GM19035 (cell line): ENCODE measurements around the gene OR2B2.
A peak's percentile ranks its signal among the peaks of the same experiment; 100 is the strongest.

Source experiments
- ATAC-seq: cut with Tn5 transposase; IDR thresholded peaks from one replicate; pipeline ENCODE4 v1.9.1; 2021; ENCODE audit not compliant: unreplicated experiment

The OR2B2 gene

GRCh38 chr6:27867945-27868300 is 44.3 kb downstream of the OR2B2 start:
- no peak for ATAC-seq

- ATAC-seq, result peak; percentile 23
Observed at GRCh38 chr6:27867051-27867944, 44.9 kb downstream of the OR2B2 start.

GRCh38 chr6:27866357-27867050 is 45.7 kb downstream of the OR2B2 start:
- ATAC-seq, result peak; percentile 24

DNA sequence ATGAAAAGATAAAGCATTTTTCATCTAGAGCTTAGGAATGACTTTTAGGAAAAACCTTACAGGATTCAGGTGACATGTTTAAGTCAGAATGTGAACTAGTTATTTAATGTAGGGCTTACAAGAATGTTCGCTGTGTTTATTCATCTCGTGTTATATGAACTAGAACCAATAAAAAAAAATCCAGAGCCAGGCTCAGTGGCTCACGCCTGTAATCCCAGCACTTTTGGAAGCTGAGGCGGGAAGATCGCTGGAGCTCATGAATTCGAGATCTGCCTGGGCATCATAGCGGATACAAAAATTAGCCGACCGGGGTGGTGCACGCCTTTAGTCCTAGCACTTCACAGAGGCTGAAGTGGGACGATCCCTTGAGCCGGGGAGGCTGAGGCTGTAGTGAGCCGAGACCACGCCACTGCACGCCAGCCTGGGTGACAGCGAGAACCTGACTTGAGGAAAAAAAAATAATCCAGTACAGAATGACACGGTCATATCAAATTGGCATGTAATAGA is 46.3 kb downstream of the OR2B2 start:
- ATAC-seq, result peak; percentile 7

DNA sequence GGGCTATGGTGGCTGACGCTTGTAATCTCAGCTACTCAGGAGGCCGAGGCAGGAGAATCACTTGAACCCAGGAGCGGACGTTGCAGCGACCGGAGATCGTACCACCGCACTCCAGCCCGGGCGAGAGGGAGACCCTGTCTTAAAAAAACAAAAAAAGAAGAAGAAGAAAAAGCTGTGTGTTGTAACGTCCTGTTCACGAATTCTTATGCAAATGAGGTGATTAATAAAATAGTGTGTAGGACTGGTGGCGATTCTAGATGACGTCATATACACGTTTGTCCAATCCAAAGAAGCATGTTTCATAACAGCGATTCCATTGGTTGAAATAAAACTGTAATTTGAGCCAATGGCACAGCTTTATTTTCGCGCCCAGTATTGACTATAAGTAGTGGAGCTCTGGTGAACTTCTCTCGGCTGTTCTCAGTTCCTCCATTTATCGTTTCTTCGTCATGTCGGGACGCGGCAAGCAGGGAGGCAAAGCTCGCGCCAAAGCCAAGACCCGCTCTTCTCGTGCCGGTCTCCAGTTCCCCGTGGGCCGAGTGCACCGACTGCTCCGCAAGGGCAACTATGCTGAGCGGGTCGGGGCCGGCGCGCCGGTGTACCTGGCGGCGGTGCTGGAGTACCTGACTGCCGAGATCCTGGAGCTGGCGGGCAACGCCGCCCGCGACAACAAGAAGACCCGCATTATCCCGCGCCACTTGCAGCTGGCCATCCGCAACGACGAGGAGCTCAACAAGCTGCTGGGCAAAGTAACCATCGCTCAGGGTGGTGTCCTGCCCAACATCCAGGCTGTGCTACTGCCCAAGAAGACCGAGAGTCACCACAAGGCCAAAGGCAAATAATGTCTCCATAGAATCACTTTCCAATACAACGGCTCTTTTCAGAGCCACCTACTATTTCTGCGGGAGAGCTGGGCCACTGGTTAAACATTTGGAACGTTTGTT is 47.0 kb downstream of the OR2B2 start:
- ATAC-seq, result peak; percentile 62

DNA sequence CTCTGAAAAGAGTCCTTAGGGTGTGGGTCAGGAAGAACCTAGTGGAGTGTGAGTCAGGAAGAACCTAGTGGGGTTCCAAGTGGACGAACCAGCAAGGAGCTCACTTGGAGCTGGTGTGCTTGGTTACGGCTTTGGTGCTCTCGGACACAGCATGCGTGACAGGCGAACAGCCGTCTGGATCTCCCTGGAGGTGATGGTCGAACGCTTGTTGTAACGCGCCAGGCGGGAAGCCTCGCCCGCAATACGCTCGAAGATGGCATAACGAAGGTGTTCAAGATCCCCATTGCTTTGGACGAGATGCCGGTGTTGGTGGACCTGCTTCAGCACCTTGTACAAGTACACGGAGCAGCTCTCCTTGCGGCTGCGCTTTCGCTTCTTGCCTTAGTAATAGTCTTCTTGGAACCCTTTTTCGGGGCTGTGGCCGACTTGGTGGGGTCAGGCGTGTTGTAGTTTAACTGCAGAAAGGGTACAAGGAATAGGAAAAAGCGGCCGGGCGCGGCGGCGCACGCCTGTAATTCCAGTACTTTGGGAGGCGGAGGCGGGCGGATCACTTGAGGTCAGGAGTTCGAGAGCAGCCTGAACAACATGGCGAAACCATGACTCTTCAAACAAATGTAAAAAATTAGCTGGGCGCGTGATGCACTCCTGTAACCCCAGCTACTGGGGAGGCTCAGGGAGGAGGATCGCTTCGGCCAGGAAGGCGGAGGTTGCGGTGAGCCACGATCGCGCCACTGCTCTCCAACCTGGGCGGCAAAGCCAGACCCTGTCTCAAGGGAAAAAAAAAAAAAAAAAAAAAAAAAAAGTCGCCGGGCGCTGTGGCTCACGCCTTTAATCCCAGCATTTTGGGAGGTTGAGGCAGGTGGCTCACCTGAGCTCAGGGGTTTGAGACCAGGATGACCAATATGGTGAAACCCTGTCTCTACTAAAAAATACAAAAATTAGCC is 48.0 kb downstream of the OR2B2 start:
- ATAC-seq, result no peak

DNA sequence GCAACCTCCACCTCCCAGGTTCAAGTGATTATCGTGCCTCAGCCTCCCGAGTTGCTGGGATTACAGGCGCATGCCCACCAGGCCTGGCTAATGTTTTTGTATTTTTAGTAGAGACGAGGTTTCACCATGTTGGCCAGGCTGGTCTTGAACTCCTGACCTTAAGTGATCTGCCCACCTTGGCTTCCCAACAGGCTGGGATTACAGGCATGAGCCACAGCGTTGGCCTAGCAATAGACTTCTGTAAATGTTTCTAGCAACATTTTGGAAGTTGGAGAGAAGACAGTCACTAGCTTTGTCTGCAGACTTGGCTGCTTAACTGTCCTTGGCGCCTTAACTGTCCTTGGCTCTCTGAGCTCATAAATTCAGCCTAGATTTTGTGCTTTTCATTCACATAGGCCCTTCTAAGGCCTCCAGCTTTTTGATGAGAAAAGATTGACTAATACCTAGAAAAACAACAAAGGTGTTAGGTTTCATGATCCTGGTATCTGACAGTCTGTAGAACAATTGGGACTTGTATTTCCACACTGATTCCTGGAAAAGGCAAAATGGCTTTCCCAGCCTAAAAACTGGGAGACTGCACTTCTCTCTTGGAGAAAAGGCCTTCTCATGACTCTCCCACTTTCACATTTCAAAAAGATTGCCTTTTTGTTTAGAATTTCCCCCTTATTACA is 49.7 kb downstream of the OR2B2 start:
- ATAC-seq, result no peak

DNA sequence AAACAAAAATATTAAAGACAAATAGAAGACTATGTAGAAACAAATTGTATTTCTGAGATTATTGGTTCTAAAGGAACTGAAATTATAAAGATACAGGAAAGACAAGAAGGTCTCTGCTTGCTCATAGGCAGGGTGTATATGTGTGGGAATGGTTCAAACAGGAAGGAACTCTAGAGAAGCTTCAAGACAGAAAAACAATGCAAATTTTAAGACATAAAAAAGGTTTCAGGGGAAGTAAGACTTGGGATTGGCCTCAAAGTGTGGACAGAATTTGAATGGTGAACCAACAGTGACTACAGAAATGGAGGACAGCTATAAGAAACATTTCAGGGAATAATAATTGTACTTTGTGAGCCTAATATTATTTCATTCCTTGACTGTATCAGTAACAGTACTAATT is 50.3 kb downstream of the OR2B2 start:
- ATAC-seq, result no peak

DNA sequence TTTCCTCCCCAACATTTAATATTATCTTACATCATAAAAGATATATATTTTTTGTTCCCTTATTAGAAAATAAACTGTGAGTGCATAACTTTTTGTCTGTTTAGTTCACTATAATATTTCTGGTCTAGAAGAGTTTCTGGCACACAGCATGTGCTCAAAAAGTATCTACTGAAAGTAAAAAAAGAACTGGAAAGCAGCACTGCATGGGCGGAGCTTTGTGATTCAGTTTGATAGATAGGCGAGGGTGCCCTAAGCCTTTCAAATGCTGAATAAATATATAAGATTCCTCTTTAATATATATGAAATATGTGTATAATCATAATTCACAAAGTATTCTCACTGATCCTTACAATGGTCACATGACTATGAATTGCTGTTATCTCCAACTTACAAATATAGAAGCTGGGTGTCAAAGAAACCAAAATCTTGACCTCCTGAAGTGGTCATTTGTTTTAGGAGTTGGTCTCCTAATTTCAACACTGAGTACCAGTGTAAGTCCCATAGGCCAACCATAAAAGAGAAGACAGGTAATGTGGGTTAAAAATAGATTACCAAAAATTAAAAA is 50.8 kb downstream of the OR2B2 start:
- ATAC-seq, result no peak
